Measurements from ENCODE around the gene STYXL2. TPM values are rescaled to one million over a fixed set of nuclear protein-coding genes. Genes with fewer than 3 reads are reported as not detected.

The STYXL2 gene
- total RNA-seq, 1 experiment from 2014 or later = not detected

DNA sequence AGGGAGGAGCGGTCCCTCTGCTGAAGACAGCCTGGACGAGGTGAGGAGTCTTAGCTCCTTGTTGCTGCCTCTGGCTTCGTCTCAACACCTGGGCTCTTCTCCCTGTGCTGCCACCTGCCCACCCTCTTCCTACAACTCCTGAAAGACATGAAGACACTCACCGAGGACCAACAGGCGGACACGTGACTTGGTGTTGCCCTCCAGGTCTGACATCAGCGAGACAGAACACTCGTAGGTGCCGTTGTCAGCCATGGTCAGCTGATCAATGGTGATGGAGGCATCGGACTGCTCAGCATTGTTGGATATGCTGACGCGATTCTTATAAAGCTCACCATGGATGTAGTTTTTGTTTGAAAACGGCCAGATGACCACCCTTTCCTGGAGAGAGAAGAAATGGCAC, 25.1 kb upstream of the STYXL2 start:
- ATAC-seq (no peak), DNase-seq (ENCODE audit: low read depth, low spot score) (no peak)
- Histone ChIP-seq H3K27me3 (ENCODE audit: control insufficient read depth, insufficient read depth, low read length) (no peaks in the 10 kb centered on the region; the same call in none of the 2 replicates), H3K9me3 (ENCODE audit: control insufficient read depth, insufficient read depth, low read depth, low read length) (no peaks in the 10 kb centered on the region), H3K4me1 (ENCODE audit: control insufficient read depth, insufficient read depth, low read length) (no peaks in the 10 kb centered on the region), H3K27ac (ENCODE audit: low read length) (no peak overlapping the region), H3K36me3 (ENCODE audit: control insufficient read depth, insufficient read depth, low read length) (no peaks in the 10 kb centered on the region), H3K4me3 (ENCODE audit: low read depth in 2 of 2, low read length in 2 of 2) (no peak overlapping the region)
- CTCF ChIA-PET = interaction anchor here (0.6 kb wide), 1 partner anchor 9 kb away, joined by 10 read pairs; no protein-coding TSS in a partner anchor
- in situ Hi-C loops (cut with HindIII; ENCODE audit: low pct_unique_long_range_greater_than_20kb, low sequenced_read_pairs) (no loop called here), intact Hi-C loops (cut with micrococcal nuclease; ENCODE audit: unreplicated experiment) (loop anchor here (5.0 kb wide), 3 partner anchors 149 to 469 kb away; no protein-coding TSS in a partner anchor)
- TF ChIP-seq, protein P1, sequence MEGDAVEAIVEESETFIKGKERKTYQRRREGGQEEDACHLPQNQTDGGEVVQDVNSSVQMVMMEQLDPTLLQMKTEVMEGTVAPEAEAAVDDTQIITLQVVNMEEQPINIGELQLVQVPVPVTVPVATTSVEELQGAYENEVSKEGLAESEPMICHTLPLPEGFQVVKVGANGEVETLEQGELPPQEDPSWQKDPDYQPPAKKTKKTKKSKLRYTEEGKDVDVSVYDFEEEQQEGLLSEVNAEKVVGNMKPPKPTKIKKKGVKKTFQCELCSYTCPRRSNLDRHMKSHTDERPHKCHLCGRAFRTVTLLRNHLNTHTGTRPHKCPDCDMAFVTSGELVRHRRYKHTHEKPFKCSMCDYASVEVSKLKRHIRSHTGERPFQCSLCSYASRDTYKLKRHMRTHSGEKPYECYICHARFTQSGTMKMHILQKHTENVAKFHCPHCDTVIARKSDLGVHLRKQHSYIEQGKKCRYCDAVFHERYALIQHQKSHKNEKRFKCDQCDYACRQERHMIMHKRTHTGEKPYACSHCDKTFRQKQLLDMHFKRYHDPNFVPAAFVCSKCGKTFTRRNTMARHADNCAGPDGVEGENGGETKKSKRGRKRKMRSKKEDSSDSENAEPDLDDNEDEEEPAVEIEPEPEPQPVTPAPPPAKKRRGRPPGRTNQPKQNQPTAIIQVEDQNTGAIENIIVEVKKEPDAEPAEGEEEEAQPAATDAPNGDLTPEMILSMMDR (IDR thresholded peaks at IDR 0.05) = no peak
- TF ChIP-seq, protein P2, sequence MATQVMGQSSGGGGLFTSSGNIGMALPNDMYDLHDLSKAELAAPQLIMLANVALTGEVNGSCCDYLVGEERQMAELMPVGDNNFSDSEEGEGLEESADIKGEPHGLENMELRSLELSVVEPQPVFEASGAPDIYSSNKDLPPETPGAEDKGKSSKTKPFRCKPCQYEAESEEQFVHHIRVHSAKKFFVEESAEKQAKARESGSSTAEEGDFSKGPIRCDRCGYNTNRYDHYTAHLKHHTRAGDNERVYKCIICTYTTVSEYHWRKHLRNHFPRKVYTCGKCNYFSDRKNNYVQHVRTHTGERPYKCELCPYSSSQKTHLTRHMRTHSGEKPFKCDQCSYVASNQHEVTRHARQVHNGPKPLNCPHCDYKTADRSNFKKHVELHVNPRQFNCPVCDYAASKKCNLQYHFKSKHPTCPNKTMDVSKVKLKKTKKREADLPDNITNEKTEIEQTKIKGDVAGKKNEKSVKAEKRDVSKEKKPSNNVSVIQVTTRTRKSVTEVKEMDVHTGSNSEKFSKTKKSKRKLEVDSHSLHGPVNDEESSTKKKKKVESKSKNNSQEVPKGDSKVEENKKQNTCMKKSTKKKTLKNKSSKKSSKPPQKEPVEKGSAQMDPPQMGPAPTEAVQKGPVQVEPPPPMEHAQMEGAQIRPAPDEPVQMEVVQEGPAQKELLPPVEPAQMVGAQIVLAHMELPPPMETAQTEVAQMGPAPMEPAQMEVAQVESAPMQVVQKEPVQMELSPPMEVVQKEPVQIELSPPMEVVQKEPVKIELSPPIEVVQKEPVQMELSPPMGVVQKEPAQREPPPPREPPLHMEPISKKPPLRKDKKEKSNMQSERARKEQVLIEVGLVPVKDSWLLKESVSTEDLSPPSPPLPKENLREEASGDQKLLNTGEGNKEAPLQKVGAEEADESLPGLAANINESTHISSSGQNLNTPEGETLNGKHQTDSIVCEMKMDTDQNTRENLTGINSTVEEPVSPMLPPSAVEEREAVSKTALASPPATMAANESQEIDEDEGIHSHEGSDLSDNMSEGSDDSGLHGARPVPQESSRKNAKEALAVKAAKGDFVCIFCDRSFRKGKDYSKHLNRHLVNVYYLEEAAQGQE (IDR thresholded peaks at IDR 0.05; ENCODE audit: insufficient read depth in 1 of 2, low read depth in 2 of 2, low read length in 1 of 2) = no peak
- TF ChIP-seq SIN3A (IDR thresholded peaks at IDR 0.05; ENCODE audit: borderline replicate concordance, insufficient read depth, low read depth, low read length) (no peak), TCF7L2 (IDR thresholded peaks at IDR 0.05; ENCODE audit: low read depth, low read length) (no peak), POLR2AphosphoS5 (IDR thresholded peaks at IDR 0.05; ENCODE audit: low read depth, low read length) (no peak)
- BruUV-seq (replicated peaks) = no TSS peak
- POLR2A ChIA-PET = no interaction called here

DNA sequence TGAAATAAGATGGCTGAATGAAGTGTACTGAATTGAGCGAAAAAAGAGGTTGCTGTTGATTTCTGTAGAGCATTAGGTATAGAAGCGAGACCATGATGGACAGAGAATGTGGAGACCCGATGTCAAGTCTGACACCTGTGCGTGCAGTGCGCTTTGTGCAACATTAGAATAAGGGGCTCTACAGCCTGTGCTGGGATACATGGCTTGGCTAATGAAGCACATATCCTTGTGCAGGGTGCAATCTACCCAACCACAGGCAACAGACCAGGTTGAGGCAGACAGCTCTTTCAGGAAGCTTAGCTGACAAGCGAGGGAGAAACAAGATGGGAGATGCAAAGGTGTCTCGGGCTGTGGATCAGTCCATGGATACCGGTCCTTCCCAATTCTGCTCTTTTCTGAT, 22.6 kb upstream of the STYXL2 start:
- POLR2A ChIA-PET = no interaction called here
- no TSS peak for BruUV-seq (replicated peaks)

More for the DNA sequence above, 22.6 kb upstream of the STYXL2 start:
- DNase-seq (ENCODE audit: low read depth, low spot score) = no peak
- no peak for ATAC-seq
- H3K27me3 ChIP-seq (ENCODE audit: control insufficient read depth, insufficient read depth, low read length) = no peaks in the 10 kb centered on the region; the same call in none of the 2 replicates
- in situ Hi-C loops (cut with HindIII; ENCODE audit: low pct_unique_long_range_greater_than_20kb, low sequenced_read_pairs) (no loop called here), intact Hi-C loops (cut with micrococcal nuclease; ENCODE audit: unreplicated experiment) (no loop called here)
- CTCF ChIA-PET = interaction anchor here (0.6 kb wide), 1 partner anchor 149 kb away, joined by 14 read pairs; no protein-coding TSS in a partner anchor
- H3K4me3 ChIP-seq (ENCODE audit: low read depth in 2 of 2, low read length in 2 of 2) = no peak overlapping the region
- H3K4me1 ChIP-seq (ENCODE audit: control insufficient read depth, insufficient read depth, low read length) = no peaks in the 10 kb centered on the region
- no peaks in the 10 kb centered on the region for H3K36me3 ChIP-seq (ENCODE audit: control insufficient read depth, insufficient read depth, low read length)
- H3K9me3 ChIP-seq (ENCODE audit: control insufficient read depth, insufficient read depth, low read depth, low read length) = no peaks in the 10 kb centered on the region
- H3K27ac ChIP-seq (ENCODE audit: low read length) = no peak overlapping the region
- TF ChIP-seq TCF7L2 (IDR thresholded peaks at IDR 0.05; ENCODE audit: low read depth, low read length) = no peak
- TF ChIP-seq, protein P2 (IDR thresholded peaks at IDR 0.05; ENCODE audit: insufficient read depth in 1 of 2, low read depth in 2 of 2, low read length in 1 of 2) = no peak
- TF ChIP-seq, protein P1 (IDR thresholded peaks at IDR 0.05) = no peak
- TF ChIP-seq POLR2AphosphoS5 (IDR thresholded peaks at IDR 0.05; ENCODE audit: low read depth, low read length) = no peak
- TF ChIP-seq SIN3A (IDR thresholded peaks at IDR 0.05; ENCODE audit: borderline replicate concordance, insufficient read depth, low read depth, low read length) = no peak

All from Panc1 (cell line).